Measurements from ENCODE around the gene DAGLB. TPM values are rescaled to one million over a fixed set of nuclear protein-coding genes. Genes with fewer than 3 reads are reported as not detected.

The DAGLB gene
- total and polyA plus RNA-seq, 2 of the 4 experiments (the other 2 are of a cell fraction) = 23.4 to 33.5 TPM

Other genes with a start within 250 kb of the DAGLB start
- 14.2 TPM in 2 replicates for gene CYTH3, start 175.3 kb downstream of the DAGLB start, total RNA-seq (2012; rRNA removed)
- gene CYTH3, start 175.3 kb downstream of the DAGLB start, polyA plus RNA-seq (2012; rRNA removed) = 34.5 and 34.8 TPM in 2 replicates
- 13.1 and 13.9 TPM in 2 replicates for gene FAM220A, start 99.0 kb downstream of the DAGLB start, total RNA-seq (2012; rRNA removed)
- gene FAM220A, start 99.0 kb downstream of the DAGLB start, polyA plus RNA-seq (2012; rRNA removed) = 11.4 and 11.5 TPM in 2 replicates
- gene RAC1, start 73.4 kb downstream of the DAGLB start, total RNA-seq (2012; rRNA removed) = 127 and 128 TPM in 2 replicates
- 360 and 364 TPM in 2 replicates for gene RAC1, start 73.4 kb downstream of the DAGLB start, polyA plus RNA-seq (2012; rRNA removed)
- gene KDELR2, start 36.2 kb upstream of the DAGLB start, total RNA-seq (2012; rRNA removed) = 162 and 259 TPM in 2 replicates
- 226 and 237 TPM in 2 replicates for gene KDELR2, start 36.2 kb upstream of the DAGLB start, polyA plus RNA-seq (2012; rRNA removed)
- gene GRID2IP, start 103.5 kb upstream of the DAGLB start, total RNA-seq (2012; rRNA removed) = not detected in 2 replicates
- not detected in 2 replicates for gene GRID2IP, start 103.5 kb upstream of the DAGLB start, polyA plus RNA-seq (2012; rRNA removed)
- 40.0 and 58.3 TPM in 2 replicates for gene ZDHHC4, start 129.5 kb upstream of the DAGLB start, total RNA-seq (2012; rRNA removed)
- 42.4 and 43.9 TPM in 2 replicates for gene ZDHHC4, start 129.5 kb upstream of the DAGLB start, polyA plus RNA-seq (2012; rRNA removed)
- 6.1 and 7.0 TPM in 2 replicates for gene INTS15, start 142.1 kb upstream of the DAGLB start, total RNA-seq (2012; rRNA removed)
- 20.4 and 20.8 TPM in 2 replicates for gene INTS15, start 142.1 kb upstream of the DAGLB start, polyA plus RNA-seq (2012; rRNA removed)
- 3.3 and 3.4 TPM in 2 replicates for gene ZNF853, start 167.7 kb upstream of the DAGLB start, total RNA-seq (2012; rRNA removed)
- gene ZNF853, start 167.7 kb upstream of the DAGLB start, polyA plus RNA-seq (2012; rRNA removed) = 3.4 TPM in 2 replicates
- gene ZNF316, start 189.4 kb upstream of the DAGLB start, total RNA-seq (2012; rRNA removed) = 3.2 and 6.1 TPM in 2 replicates
- 7.2 and 8.8 TPM in 2 replicates for gene ZNF316, start 189.4 kb upstream of the DAGLB start, polyA plus RNA-seq (2012; rRNA removed)

Data from IMR-90 (cell line).